Glutamatergic neuron (in vitro differentiated cells): Measurements from ENCODE around the gene CNIH3. TPM values are rescaled to one million over a fixed set of nuclear protein-coding genes. Genes with fewer than 3 reads are reported as not detected.

Experiments
- DNase-seq: peaks from one replicate; pipeline ENCODE4 v3.0.0; 2022
- H3K27ac Mint-ChIP-seq: one replicate; pipeline ENCODE4 v1.8.0; 2020; ENCODE audit warnings: mild to moderate bottlenecking, mixed read lengths, inconsistent platforms; ENCODE audit not compliant: unreplicated experiment
- H3K27me3 Mint-ChIP-seq: one replicate; pipeline ENCODE4 v1.8.0; 2020; ENCODE audit warnings: mild to moderate bottlenecking, moderate library complexity, mixed read lengths, inconsistent platforms; ENCODE audit not compliant: unreplicated experiment
- H3K36me3 Mint-ChIP-seq: one replicate; pipeline ENCODE4 v1.8.0; 2020; ENCODE audit warnings: mild to moderate bottlenecking, mixed read lengths, inconsistent platforms; ENCODE audit not compliant: unreplicated experiment
- H3K4me1 Mint-ChIP-seq: one replicate; pipeline ENCODE4 v1.8.0; 2020; ENCODE audit warnings: mild to moderate bottlenecking, low read depth, mixed read lengths, inconsistent platforms; ENCODE audit not compliant: unreplicated experiment
- H3K4me3 Mint-ChIP-seq: one replicate; pipeline ENCODE4 v1.8.0; 2020; ENCODE audit warnings: mild to moderate bottlenecking, mixed read lengths, inconsistent platforms; ENCODE audit not compliant: unreplicated experiment
- H3K9me3 Mint-ChIP-seq: one replicate; pipeline ENCODE4 v1.8.0; 2020; ENCODE audit warnings: mild to moderate bottlenecking, moderate library complexity, mixed read lengths, inconsistent platforms; ENCODE audit not compliant: unreplicated experiment
- total RNA-seq: library from RNA; stranded (reverse); fragmentation: NEBNext Ultra II Directional; extraction: Animal tissue kit (Norgen Biotek cat#: 25700); gene quantifications from one replicate; pipeline ENCODE4 v1.2.1, GENCODE V29; 2021; ENCODE audit not compliant: unreplicated experiment
- TF ChIP-seq, protein P1 (sequence below): fragments of 200-600 bp; sonication (generic); IDR thresholded peaks from one replicate; pipeline ENCODE4 v1.5.0; 2021; ENCODE audit not compliant: partially characterized antibody, unreplicated experiment

The CNIH3 gene
- total RNA-seq, 1 donor from 2014 or later, result 4.4 TPM

DNA sequence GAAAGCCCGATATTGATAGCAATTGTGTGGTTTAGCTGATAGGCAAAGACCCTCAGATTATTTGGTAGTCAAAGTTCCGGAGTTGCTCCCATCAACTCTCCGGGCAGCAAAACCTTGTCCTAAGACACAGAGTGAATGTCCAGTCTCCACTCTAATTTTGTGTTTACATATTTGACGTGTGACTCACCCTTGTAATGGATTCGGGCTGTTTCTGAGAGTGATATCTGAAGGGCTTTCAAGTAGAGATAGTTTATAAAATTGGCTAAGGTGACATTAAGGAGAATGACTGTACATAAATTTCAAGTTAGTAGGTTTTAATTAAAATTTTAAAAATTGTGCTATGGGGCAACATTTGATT, 154.2 kb downstream of the CNIH3 start:
- Mint-ChIP-seq H3K9me3 (no peaks in the 10 kb centered on the region), H3K36me3 (no peaks in the 10 kb centered on the region), H3K27me3 (peaks cover 2% of the 10 kb centered on the region), H3K27ac (no peak overlapping the region), H3K4me3 (no peak overlapping the region), H3K4me1 (peaks cover 2% of the 10 kb centered on the region)
- DNase-seq, result no peak
- TF ChIP-seq, protein P1, sequence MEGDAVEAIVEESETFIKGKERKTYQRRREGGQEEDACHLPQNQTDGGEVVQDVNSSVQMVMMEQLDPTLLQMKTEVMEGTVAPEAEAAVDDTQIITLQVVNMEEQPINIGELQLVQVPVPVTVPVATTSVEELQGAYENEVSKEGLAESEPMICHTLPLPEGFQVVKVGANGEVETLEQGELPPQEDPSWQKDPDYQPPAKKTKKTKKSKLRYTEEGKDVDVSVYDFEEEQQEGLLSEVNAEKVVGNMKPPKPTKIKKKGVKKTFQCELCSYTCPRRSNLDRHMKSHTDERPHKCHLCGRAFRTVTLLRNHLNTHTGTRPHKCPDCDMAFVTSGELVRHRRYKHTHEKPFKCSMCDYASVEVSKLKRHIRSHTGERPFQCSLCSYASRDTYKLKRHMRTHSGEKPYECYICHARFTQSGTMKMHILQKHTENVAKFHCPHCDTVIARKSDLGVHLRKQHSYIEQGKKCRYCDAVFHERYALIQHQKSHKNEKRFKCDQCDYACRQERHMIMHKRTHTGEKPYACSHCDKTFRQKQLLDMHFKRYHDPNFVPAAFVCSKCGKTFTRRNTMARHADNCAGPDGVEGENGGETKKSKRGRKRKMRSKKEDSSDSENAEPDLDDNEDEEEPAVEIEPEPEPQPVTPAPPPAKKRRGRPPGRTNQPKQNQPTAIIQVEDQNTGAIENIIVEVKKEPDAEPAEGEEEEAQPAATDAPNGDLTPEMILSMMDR, result no peak

DNA sequence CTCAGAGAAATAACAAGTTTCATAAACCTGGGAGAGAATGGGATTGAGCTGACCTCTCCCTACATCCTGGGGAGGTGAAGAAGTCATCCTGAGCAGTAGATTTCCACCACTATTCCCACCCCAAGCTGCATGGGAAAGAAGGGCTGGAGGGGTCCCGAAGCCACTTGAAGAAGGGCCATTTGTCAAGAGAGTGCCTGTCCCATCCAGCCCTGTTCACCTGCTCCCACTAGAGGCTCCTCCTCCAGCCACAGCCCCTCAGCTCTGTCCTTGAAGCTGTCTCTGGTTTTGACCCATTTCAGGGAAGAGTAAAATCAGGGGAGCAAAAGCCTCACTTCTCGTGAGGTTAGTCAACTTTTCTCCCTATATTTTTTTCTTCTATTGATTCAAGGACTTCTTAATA, 157.5 kb downstream of the CNIH3 start:
- H3K27me3 Mint-ChIP-seq, result peaks cover 2% of the 10 kb centered on the region
- no peaks in the 10 kb centered on the region for H3K9me3 Mint-ChIP-seq
- no peaks in the 10 kb centered on the region for H3K36me3 Mint-ChIP-seq
- no peak overlapping the region for H3K27ac Mint-ChIP-seq
- TF ChIP-seq, protein P1, result no peak
- no peaks in the 10 kb centered on the region for H3K4me1 Mint-ChIP-seq
- no peak overlapping the region for H3K4me3 Mint-ChIP-seq
- DNase-seq, result no peak

DNA sequence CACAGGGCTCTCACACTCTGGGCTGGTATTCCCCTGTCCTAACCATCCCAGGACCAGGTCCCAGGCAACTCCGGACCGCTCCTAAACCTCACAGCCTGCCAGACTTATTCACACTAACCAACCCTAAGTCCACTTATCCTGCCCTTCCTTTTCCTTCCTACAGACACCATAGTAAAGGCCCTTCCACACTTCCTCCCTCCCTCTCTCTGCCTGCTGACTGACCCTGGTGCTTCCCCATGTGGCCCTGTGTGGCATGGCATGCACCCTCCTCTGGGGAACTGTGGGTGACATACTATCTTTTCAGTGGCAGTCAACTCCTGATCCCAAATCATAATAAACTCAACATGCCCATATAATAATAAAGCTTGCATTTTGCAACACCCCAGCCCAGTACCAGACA, 158.3 kb downstream of the CNIH3 start:
- TF ChIP-seq, protein P1, result no peak
- no peak overlapping the region for H3K27ac Mint-ChIP-seq
- DNase-seq, result no peak
- no peak overlapping the region for H3K4me3 Mint-ChIP-seq
- peaks cover 2% of the 10 kb centered on the region for H3K27me3 Mint-ChIP-seq
- no peaks in the 10 kb centered on the region for H3K4me1 Mint-ChIP-seq
- peaks cover 2% of the 10 kb centered on the region for H3K9me3 Mint-ChIP-seq
- H3K36me3 Mint-ChIP-seq, result no peaks in the 10 kb centered on the region

DNA sequence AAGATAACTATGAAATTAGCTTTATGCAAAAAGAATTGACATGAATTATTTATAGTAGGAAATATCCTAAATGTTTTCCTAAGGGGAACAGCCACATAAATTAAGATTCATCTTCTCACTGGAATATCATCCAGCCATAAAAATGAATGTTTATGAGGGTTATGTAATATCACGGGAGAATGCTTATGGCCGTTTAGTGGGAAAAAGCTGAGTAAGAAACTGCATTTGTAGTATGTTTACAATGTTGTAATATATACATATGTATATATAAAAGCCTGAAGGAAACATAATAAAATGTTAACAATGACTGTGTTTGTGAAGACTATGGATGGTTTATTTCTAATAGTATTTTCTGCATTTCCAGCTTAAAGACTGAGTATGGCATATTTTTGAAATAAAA, 161.1 kb downstream of the CNIH3 start:
- Mint-ChIP-seq H3K36me3 (no peaks in the 10 kb centered on the region), H3K27ac (no peak overlapping the region)

DNA sequence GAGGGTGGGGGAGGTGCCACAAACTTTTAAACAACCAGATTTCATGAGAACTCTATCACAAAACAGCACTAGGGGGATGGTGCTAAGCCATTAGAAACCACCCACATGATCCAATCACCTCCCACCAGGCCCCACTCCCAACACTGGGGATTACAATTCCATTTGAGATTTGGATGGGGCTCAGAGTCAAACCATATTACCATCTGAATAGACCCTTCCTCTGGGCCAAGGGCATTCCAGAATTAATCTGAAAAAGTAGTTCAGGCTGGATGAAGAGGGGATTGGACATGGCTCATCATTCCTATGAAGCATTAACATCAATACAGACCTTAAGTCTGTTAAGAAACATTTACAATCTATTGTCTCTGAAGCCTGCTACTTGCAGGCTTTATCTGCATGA, 163.4 kb downstream of the CNIH3 start:
- Mint-ChIP-seq H3K9me3 (peaks cover 4% of the 10 kb centered on the region), H3K4me3 (no peak overlapping the region)

More for the DNA sequence above, 161.1 kb downstream of the CNIH3 start:
- no peak for DNase-seq
- TF ChIP-seq, protein P1, result no peak
- H3K9me3 Mint-ChIP-seq, result peaks cover 2% of the 10 kb centered on the region
- no peak overlapping the region for H3K4me3 Mint-ChIP-seq
- no peaks in the 10 kb centered on the region for H3K4me1 Mint-ChIP-seq
- H3K27me3 Mint-ChIP-seq, result no peaks in the 10 kb centered on the region

More for the DNA sequence above, 163.4 kb downstream of the CNIH3 start:
- TF ChIP-seq, protein P1, result no peak
- peaks cover 3% of the 10 kb centered on the region for H3K4me1 Mint-ChIP-seq
- H3K36me3 Mint-ChIP-seq, result no peaks in the 10 kb centered on the region
- H3K27me3 Mint-ChIP-seq, result no peaks in the 10 kb centered on the region
- H3K27ac Mint-ChIP-seq, result no peak overlapping the region
- DNase-seq, result no peak
